Endodermal cell (in vitro differentiated cells): ENCODE measurements around the gene CCM2. TPM values are rescaled to one million over a fixed set of nuclear protein-coding genes. Genes with fewer than 3 reads are reported as not detected.

Experiments
- DNase-seq: peaks from one replicate; pipeline ENCODE4 v3.0.0-alpha.2; 2017
- H3K27ac ChIP-seq: 2 replicates; pipeline ENCODE4 v1.5.1; 2013; ENCODE audit warnings: mild to moderate bottlenecking, low read depth, low read length, moderate library complexity
- H3K27me3 ChIP-seq: 2 replicates; pipeline ENCODE4 v1.6.1; 2013; ENCODE audit warnings: mild to moderate bottlenecking, low read length, moderate library complexity; ENCODE audit not compliant: insufficient read depth, control insufficient read depth, poor library complexity, severe bottlenecking
- H3K36me3 ChIP-seq: 2 replicates; pipeline ENCODE4 v1.7.0; 2013; ENCODE audit warnings: mild to moderate bottlenecking, low read length, moderate library complexity; ENCODE audit not compliant: control insufficient read depth, insufficient read depth
- H3K4me1 ChIP-seq: one replicate; pipeline ENCODE4 v1.7.0; 2013; ENCODE audit warnings: low read length; ENCODE audit not compliant: control insufficient read depth, insufficient read depth
- H3K4me3 ChIP-seq: 2 replicates; pipeline ENCODE4 v1.5.1; 2013; ENCODE audit warnings: mild to moderate bottlenecking, low read length, moderate library complexity
- H3K9ac ChIP-seq: 2 replicates; pipeline ENCODE4 v1.6.1; 2013; ENCODE audit warnings: mild to moderate bottlenecking, low read length, moderate library complexity; ENCODE audit not compliant: poor library complexity, severe bottlenecking; ENCODE audit errors: extremely low read depth
- H3K9me3 ChIP-seq: 2 replicates; pipeline ENCODE4 v1.6.1; 2013; ENCODE audit warnings: mild to moderate bottlenecking, low read length, moderate library complexity; ENCODE audit not compliant: control insufficient read depth
- H3K27ac Mint-ChIP-seq: 2 replicates; pipeline ENCODE4 v1.8.0; 2020; ENCODE audit warnings: mixed read lengths
- H3K27me3 Mint-ChIP-seq: 2 replicates; pipeline ENCODE4 v1.8.0; 2021; ENCODE audit warnings: mild to moderate bottlenecking, mixed read lengths; ENCODE audit not compliant: insufficient read depth
- H3K36me3 Mint-ChIP-seq: 2 replicates; pipeline ENCODE4 v1.8.0; 2020; ENCODE audit warnings: low read depth, mixed read lengths
- H3K4me1 Mint-ChIP-seq: 2 replicates; pipeline ENCODE4 v1.8.0; 2020; ENCODE audit warnings: mixed read lengths
- H3K4me3 Mint-ChIP-seq: 2 replicates; pipeline ENCODE4 v1.8.0; 2020; ENCODE audit warnings: mild to moderate bottlenecking, moderate library complexity, mixed read lengths
- H3K9me3 Mint-ChIP-seq: 2 replicates; pipeline ENCODE4 v1.8.0; 2020; ENCODE audit warnings: mild to moderate bottlenecking, mixed read lengths
- CTCF ChIP-seq: fragments of 200-600 bp; sonication (generic); conservative IDR thresholded peaks from 2 replicates; pipeline ENCODE4 v1.5.0; 2021; ENCODE audit warnings: antibody characterized with exemption, mild to moderate bottlenecking
- WGBS, 2 experiments: methylation state at CpG; one replicate each; pipeline versions ENCODE4 v1.1.5 to v1.1.7; 2013; ENCODE audit warnings: missing lambda C conversion rate in 2 of 2, mixed read lengths in 1 of 2; ENCODE audit not compliant: insufficient coverage in 1 of 2, insufficient read length in 1 of 2; 5-methylcytosine and 5-hydroxymethylcytosine counted together
- total RNA-seq, 2 donors: library from RNA; stranded (reverse); fragmentation: NEBNext Ultra II Directional in 1 of 2; extraction: Animal tissue kit (Norgen Biotek cat#: 25700) in 1 of 2; gene quantifications; 2 replicates in 1 of 2; 3 replicates in 1 of 2; pipeline ENCODE4 v1.2.1, GENCODE V29; 2021

CCM2 gene
- total RNA-seq, 2 donors from 2014 or later = 37.4 to 38.1 TPM

GRCh38 chr7:45118292-45118691, 118.3 kb downstream of the CCM2 start:
- Mint-ChIP-seq H3K4me1 (no peaks in the 10 kb centered on the region), H3K36me3 (no peaks in the 10 kb centered on the region), H3K27ac (no peak overlapping the region), H3K4me3 (no peak overlapping the region), H3K9me3 (no peaks in the 10 kb centered on the region), H3K27me3 (peaks cover 37% of the 10 kb centered on the region)
- no peak for TF ChIP-seq CTCF
- Histone ChIP-seq H3K4me3 (no peak overlapping the region), H3K4me1 (no peaks in the 10 kb centered on the region), H3K27me3 (peaks cover 29% of the 10 kb centered on the region), H3K27ac (no peak overlapping the region), H3K36me3 (no peaks in the 10 kb centered on the region), H3K9me3 (no peaks in the 10 kb centered on the region), H3K9ac (no peak overlapping the region)
- 90 to 94% methylated on average over 2 to 4 of the region's 4 CpGs for WGBS, 2 experiments
- DNase-seq = peak; percentile 29

- Histone ChIP-seq H3K27me3 (peaks cover 25% of the 10 kb centered on the region), H3K9me3 (no peaks in the 10 kb centered on the region), H3K4me3 (no peak overlapping the region), H3K9ac (no peak overlapping the region), H3K36me3 (no peaks in the 10 kb centered on the region), H3K4me1 (no peaks in the 10 kb centered on the region), H3K27ac (no peak overlapping the region)
- Mint-ChIP-seq H3K27me3 (peaks cover 34% of the 10 kb centered on the region), H3K4me1 (peaks cover 4% of the 10 kb centered on the region), H3K4me3 (no peak overlapping the region), H3K36me3 (no peaks in the 10 kb centered on the region), H3K27ac (no peak overlapping the region), H3K9me3 (no peaks in the 10 kb centered on the region)
- TF ChIP-seq CTCF = no peak
- DNase-seq = peak; percentile 29
- 20 to 80% methylated on average over 1 to 3 of the region's 3 CpGs for WGBS, 2 experiments
Measured at GRCh38 chr7:45118889-45119331, 118.9 kb downstream of the CCM2 start.

GRCh38 chr7:45119550-45119949, 119.5 kb downstream of the CCM2 start:
- H3K9me3 ChIP-seq = no peaks in the 10 kb centered on the region
- no peaks in the 10 kb centered on the region for H3K36me3 ChIP-seq
- H3K36me3 Mint-ChIP-seq = no peaks in the 10 kb centered on the region
- H3K27ac Mint-ChIP-seq = no peak overlapping the region
- peaks cover 27% of the 10 kb centered on the region for H3K27me3 Mint-ChIP-seq
- no peak overlapping the region for H3K9ac ChIP-seq
- peaks cover 19% of the 10 kb centered on the region for H3K27me3 ChIP-seq
- H3K4me3 Mint-ChIP-seq = no peak overlapping the region
- no peak for TF ChIP-seq CTCF
- DNase-seq = no peak
- H3K4me3 ChIP-seq = no peak overlapping the region
- no peaks in the 10 kb centered on the region for H3K9me3 Mint-ChIP-seq
- H3K27ac ChIP-seq = no peak overlapping the region
- peaks cover 6% of the 10 kb centered on the region for H3K4me1 Mint-ChIP-seq
- no peaks in the 10 kb centered on the region for H3K4me1 ChIP-seq
- 97% methylated on average over 3 of the region's 3 CpGs; no CpG with 5 or more reads in 1 of the 2 experiments for WGBS, 2 experiments
